Natural killer cell treated with Interleukin-12 subunit alpha and Interleukin-12 subunit beta and Interleukin-15 and Interleukin-18, amount 100 ng/mL, for 72 hours (primary cell): ENCODE results near the gene SLC66A3. TPM values are rescaled to one million over a fixed set of nuclear protein-coding genes. Genes with fewer than 3 reads are reported as not detected.
A peak's percentile ranks its signal among the peaks of the same experiment; 100 is the strongest.

Experiments used
- ATAC-seq, 2 donors: fragments of 150-1000 bp; cut with Tn5 transposase in 1 of 2; sonication (Bioruptor Pico), chemical (Tn5 transposase) in 1 of 2; 2 replicates each; pipeline ENCODE4 v1.10.0; 2021
- DNase-seq: peaks from one replicate; pipeline ENCODE4 v3.0.0; 2022; ENCODE audit warnings: low spot score
- H3K27ac Mint-ChIP-seq, 2 donors: 1 replicate in 1 of 2; 2 replicates in 1 of 2; pipeline ENCODE4 v1.8.0; 2022; ENCODE audit warnings: mixed read lengths in 2 of 2, mild to moderate bottlenecking in 1 of 2, moderate library complexity in 1 of 2
- H3K27me3 Mint-ChIP-seq, 2 donors: 1 replicate in 1 of 2; 2 replicates in 1 of 2; pipeline ENCODE4 v1.8.0; 2022; ENCODE audit warnings: mixed read lengths in 2 of 2
- H3K36me3 Mint-ChIP-seq: one replicate; pipeline ENCODE4 v1.8.0; 2022; ENCODE audit warnings: mixed read lengths
- H3K4me1 Mint-ChIP-seq, 2 donors: 1 replicate in 1 of 2; 2 replicates in 1 of 2; pipeline ENCODE4 v1.8.0; 2022; ENCODE audit warnings: low read depth in 2 of 2, mixed read lengths in 2 of 2, mild to moderate bottlenecking in 1 of 2
- H3K4me3 Mint-ChIP-seq: one replicate; pipeline ENCODE4 v1.8.0; 2022; ENCODE audit warnings: mixed read lengths
- H3K9me3 Mint-ChIP-seq: 2 replicates; pipeline ENCODE4 v1.8.0; 2022; ENCODE audit warnings: mixed read lengths
- total RNA-seq, 2 donors: library from RNA; stranded (reverse); gene quantifications; one replicate each; pipeline ENCODE4 v1.2.3, GENCODE V29; 2022

The SLC66A3 gene
- total RNA-seq, 2 donors from 2014 or later = 8.2 to 13.0 TPM

DNA sequence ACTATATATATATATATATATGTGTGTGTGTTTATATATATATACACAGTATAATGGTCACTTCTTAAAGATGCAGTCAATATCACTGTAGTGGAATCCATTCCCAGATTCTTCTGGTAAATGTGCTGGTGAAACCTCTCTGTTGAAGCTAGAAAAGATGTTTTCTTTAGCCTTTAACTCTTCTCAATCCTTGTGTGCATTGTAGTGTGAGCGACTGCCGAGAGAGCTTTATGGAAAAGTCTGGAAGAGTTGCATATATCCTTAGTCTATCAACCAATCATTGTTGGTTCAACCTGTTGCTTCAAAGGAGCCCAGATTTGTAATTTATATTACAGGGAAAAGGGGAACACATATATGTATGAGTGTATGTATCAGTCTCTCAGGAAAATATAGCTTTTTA lies 27.7 kb downstream of the SLC66A3 start:
- Mint-ChIP-seq H3K9me3 (no peaks in the 10 kb centered on the region), H3K36me3 (no peaks in the 10 kb centered on the region), H3K27me3 (no peaks in the 10 kb centered on the region), H3K4me1 (peaks cover 0 to 5% of the 10 kb centered on the region in 2 donors), H3K27ac (no peak overlapping the region), H3K4me3 (no peak overlapping the region)
- DNase-seq (no peak), ATAC-seq (no peak)

- no peak overlapping the region for H3K27ac Mint-ChIP-seq
- DNase-seq (no peak), ATAC-seq (no peak)
- no peaks in the 10 kb centered on the region for H3K27me3 Mint-ChIP-seq
- H3K4me3 Mint-ChIP-seq = no peak overlapping the region
- no peaks in the 10 kb centered on the region for H3K9me3 Mint-ChIP-seq
- H3K36me3 Mint-ChIP-seq = no peaks in the 10 kb centered on the region
- H3K4me1 Mint-ChIP-seq = peaks cover 0 to 5% of the 10 kb centered on the region in 2 donors
Measured at GRCh38 chr2:11186145-11186544, 30.9 kb downstream of the SLC66A3 start.

DNA sequence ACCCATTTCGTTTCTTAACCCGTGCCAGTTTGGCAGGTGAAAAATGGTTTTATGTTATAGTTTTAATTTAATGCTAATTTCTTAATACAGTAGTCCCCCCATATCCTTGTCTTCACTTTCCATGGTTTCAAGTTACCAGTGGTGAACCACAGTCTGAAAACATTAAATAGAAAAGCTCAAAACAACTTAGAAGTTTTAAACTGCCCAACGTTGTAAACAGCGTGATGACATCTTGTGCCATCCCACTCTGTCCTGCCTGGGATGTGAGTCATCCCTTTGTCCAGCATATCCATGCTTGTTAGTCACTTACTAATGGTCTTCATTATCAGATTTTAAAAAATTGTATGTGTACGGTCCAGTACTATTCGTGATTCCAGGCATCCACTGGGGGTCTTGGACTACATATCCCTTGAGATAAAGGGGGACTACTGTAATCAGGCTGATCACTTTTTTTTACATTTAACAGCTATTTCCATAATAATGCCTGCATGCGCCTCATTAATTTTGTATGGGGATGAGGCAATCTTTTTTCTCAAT lies 31.9 kb downstream of the SLC66A3 start:
- no peak for ATAC-seq
- no peaks in the 10 kb centered on the region for H3K27me3 Mint-ChIP-seq
- H3K4me1 Mint-ChIP-seq = peaks cover 0 to 5% of the 10 kb centered on the region in 2 donors
- no peak for DNase-seq
- no peak overlapping the region for H3K4me3 Mint-ChIP-seq
- H3K36me3 Mint-ChIP-seq = no peaks in the 10 kb centered on the region
- H3K9me3 Mint-ChIP-seq = no peaks in the 10 kb centered on the region
- no peak overlapping the region for H3K27ac Mint-ChIP-seq

- H3K27me3 Mint-ChIP-seq = no peaks in the 10 kb centered on the region
- H3K27ac Mint-ChIP-seq = no peak overlapping the region
- no peak overlapping the region for H3K4me3 Mint-ChIP-seq
- peaks cover 0 to 5% of the 10 kb centered on the region in 2 donors for H3K4me1 Mint-ChIP-seq
- peaks cover under 1% of the 10 kb centered on the region for H3K36me3 Mint-ChIP-seq
- ATAC-seq (no peak), DNase-seq (no peak)
- no peaks in the 10 kb centered on the region for H3K9me3 Mint-ChIP-seq
Measured at GRCh38 chr2:11187731-11188130, 32.5 kb downstream of the SLC66A3 start.

DNA sequence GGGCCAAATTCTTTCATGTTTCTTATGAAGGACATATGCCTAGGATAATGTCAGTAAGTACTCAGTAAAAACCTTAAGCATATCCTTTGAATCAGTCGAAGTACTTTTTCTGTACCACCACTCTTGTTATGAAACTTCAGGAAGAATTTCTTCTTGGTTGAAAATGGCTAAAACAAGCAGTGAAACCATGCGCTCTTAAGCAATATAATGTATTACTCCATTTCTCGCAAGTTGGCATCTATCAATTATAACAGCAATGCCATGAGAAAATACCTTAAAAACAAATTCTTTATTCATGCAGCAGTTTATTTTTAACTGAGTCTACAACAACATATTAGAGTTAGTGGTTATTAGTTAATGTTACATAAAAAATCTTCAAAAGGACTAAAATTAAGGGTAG lies 41.0 kb downstream of the SLC66A3 start:
- no peak for ATAC-seq

GRCh38 chr2:11200651-11201050 lies 45.4 kb downstream of the SLC66A3 start:
- Mint-ChIP-seq H3K9me3 (no peaks in the 10 kb centered on the region), H3K27me3 (no peaks in the 10 kb centered on the region), H3K36me3 (peaks cover 14% of the 10 kb centered on the region), H3K4me1 (peaks cover 17 to 26% of the 10 kb centered on the region in 2 donors), H3K27ac (no peak overlapping the region), H3K4me3 (no peak overlapping the region)
- ATAC-seq (no peak), DNase-seq (no peak)

More for the DNA sequence above, 41.0 kb downstream of the SLC66A3 start:
- no peak for DNase-seq
- peaks cover 23% of the 10 kb centered on the region for H3K36me3 Mint-ChIP-seq
- H3K9me3 Mint-ChIP-seq = no peaks in the 10 kb centered on the region
- H3K4me3 Mint-ChIP-seq = no peak overlapping the region
- no peaks in the 10 kb centered on the region for H3K4me1 Mint-ChIP-seq
- no peaks in the 10 kb centered on the region for H3K27me3 Mint-ChIP-seq
- H3K27ac Mint-ChIP-seq = no peak overlapping the region

DNA sequence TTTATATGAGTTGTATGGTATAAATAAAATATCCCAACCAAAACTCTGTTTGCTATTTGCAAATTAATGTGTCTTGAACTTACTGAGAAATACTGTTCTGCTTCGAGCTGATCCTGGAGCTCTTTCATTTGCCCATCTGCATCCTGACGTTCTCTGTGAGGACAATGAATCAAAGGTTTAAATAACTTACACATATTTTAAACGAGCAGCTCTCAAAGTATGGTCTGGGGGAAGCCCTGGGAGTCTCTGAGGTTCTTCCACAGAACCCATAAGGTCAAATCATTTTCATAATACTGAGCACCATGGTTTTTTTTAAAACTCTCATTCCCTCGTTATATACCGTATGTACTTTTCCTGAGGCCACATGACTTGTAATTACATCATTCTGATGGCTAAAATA lies 46.7 kb downstream of the SLC66A3 start:
- Mint-ChIP-seq H3K9me3 (no peaks in the 10 kb centered on the region), H3K27ac (no peak overlapping the region), H3K27me3 (no peaks in the 10 kb centered on the region), H3K36me3 (peaks cover 6% of the 10 kb centered on the region), H3K4me3 (no peak overlapping the region), H3K4me1 (peaks cover 17 to 26% of the 10 kb centered on the region in 2 donors)
- ATAC-seq (no peak), DNase-seq (no peak)

DNA sequence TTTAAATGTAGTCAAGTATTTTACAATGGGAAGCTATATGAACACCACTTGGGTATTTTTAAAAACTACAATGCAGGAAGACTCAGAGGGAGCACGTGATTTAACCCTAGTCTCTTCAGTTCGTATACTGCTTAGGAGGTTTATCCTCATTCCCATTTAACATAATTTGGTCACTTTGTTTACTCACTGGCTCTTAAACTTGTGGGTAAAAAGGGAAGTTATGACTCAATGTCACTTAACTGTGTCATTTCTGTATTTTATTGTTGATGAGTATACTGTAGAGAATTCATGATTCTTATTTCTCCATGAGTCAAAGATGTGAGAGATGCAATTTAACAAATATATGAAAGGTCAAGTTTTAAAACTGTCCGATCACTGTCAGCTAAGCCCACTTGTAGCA lies 48.2 kb downstream of the SLC66A3 start:
- no peaks in the 10 kb centered on the region for H3K27me3 Mint-ChIP-seq
- H3K4me3 Mint-ChIP-seq = peak overlapping the region; percentile 10
- ATAC-seq = peak; percentile 77 to 93
- peaks cover 6% of the 10 kb centered on the region for H3K36me3 Mint-ChIP-seq
- H3K4me1 Mint-ChIP-seq = peaks cover 17 to 26% of the 10 kb centered on the region in 2 donors
- H3K27ac Mint-ChIP-seq = peak overlapping the region; percentile 34 to 47
- no peaks in the 10 kb centered on the region for H3K9me3 Mint-ChIP-seq
- no peak for DNase-seq

DNA sequence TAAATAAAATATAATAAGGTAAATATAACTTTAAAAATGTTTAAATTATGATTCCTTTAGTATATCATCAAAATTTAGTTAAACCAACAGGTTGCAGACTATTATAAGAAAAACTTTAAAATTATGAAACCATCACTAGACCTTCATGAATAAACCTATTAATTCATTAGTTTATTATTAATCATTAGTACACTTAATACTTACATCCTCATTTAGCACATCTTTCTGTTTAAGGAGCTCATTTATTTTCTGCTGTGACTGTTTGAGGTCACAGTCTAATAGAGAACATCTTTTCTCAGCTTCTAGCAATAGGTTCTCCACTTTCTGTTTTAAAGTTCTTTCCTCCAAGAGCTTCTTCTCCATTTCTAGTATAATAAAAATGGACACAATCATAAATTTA lies 52.8 kb downstream of the SLC66A3 start:
- H3K9me3 Mint-ChIP-seq = no peaks in the 10 kb centered on the region
- H3K4me1 Mint-ChIP-seq = peaks cover 17 to 25% of the 10 kb centered on the region in 2 donors
- no peak overlapping the region for H3K27ac Mint-ChIP-seq
- H3K36me3 Mint-ChIP-seq = peaks cover 11% of the 10 kb centered on the region
- no peak overlapping the region for H3K4me3 Mint-ChIP-seq
- no peaks in the 10 kb centered on the region for H3K27me3 Mint-ChIP-seq
- DNase-seq (no peak), ATAC-seq (no peak)

GRCh38 chr2:11212645-11213044 lies 57.4 kb downstream of the SLC66A3 start:
- no peak for DNase-seq
- no peak for ATAC-seq
- Mint-ChIP-seq H3K4me3 (no peak overlapping the region), H3K36me3 (peaks cover 18% of the 10 kb centered on the region), H3K27me3 (no peaks in the 10 kb centered on the region), H3K27ac (no peak overlapping the region), H3K9me3 (no peaks in the 10 kb centered on the region), H3K4me1 (peaks cover 0 to 6% of the 10 kb centered on the region in 2 donors)

DNA sequence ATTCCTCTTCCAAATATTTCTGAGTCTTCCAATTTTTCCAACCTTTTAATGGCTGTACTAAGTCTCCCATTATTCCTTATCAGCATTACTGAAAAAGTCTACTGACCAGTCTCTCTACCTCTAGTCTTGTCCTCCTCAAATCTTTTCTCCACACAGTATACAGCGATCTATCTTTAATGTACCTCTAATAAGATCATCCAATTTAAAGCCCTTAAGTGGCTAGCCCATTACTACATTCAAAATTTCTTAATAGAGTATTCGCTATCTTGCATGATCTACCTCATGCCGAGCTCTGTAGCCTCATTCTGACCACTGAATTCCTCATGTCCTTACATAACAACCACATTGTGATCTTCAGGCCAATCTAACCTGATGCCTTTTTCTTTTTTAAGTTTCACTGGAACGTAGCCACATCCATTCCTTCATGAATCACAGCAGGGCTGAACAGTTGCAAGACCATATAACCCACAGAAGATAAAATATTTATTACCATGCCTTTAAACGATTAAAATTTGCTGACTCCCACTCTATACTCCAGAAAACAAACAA lies 57.9 kb downstream of the SLC66A3 start:
- Mint-ChIP-seq H3K4me1 (peaks cover 0 to 6% of the 10 kb centered on the region in 2 donors), H3K36me3 (peaks cover 18% of the 10 kb centered on the region), H3K27ac (no peak overlapping the region), H3K4me3 (no peak overlapping the region), H3K9me3 (no peaks in the 10 kb centered on the region), H3K27me3 (no peaks in the 10 kb centered on the region)
- DNase-seq = no peak
- no peak for ATAC-seq

- H3K36me3 Mint-ChIP-seq = peaks cover 18% of the 10 kb centered on the region
- H3K27me3 Mint-ChIP-seq = no peaks in the 10 kb centered on the region
- H3K4me3 Mint-ChIP-seq = no peak overlapping the region
- peaks cover 0 to 6% of the 10 kb centered on the region in 2 donors for H3K4me1 Mint-ChIP-seq
- no peaks in the 10 kb centered on the region for H3K9me3 Mint-ChIP-seq
- no peak overlapping the region for H3K27ac Mint-ChIP-seq
- DNase-seq = no peak
- ATAC-seq = no peak
Measured at GRCh38 chr2:11213975-11214374, 58.7 kb downstream of the SLC66A3 start.

- peaks cover 0 to 6% of the 10 kb centered on the region in 2 donors for H3K4me1 Mint-ChIP-seq
- no peak overlapping the region for H3K4me3 Mint-ChIP-seq
- no peak overlapping the region for H3K27ac Mint-ChIP-seq
- H3K27me3 Mint-ChIP-seq = no peaks in the 10 kb centered on the region
- H3K36me3 Mint-ChIP-seq = peaks cover 18% of the 10 kb centered on the region
- no peaks in the 10 kb centered on the region for H3K9me3 Mint-ChIP-seq
- DNase-seq (no peak), ATAC-seq (no peak)
Measured at GRCh38 chr2:11214770-11215169, 59.5 kb downstream of the SLC66A3 start.

GRCh38 chr2:11215407-11215806 lies 60.1 kb downstream of the SLC66A3 start:
- H3K4me3 Mint-ChIP-seq = no peak overlapping the region
- no peaks in the 10 kb centered on the region for H3K9me3 Mint-ChIP-seq
- peaks cover 20% of the 10 kb centered on the region for H3K36me3 Mint-ChIP-seq
- DNase-seq = no peak
- H3K27ac Mint-ChIP-seq = no peak overlapping the region
- H3K27me3 Mint-ChIP-seq = no peaks in the 10 kb centered on the region
- peaks cover 0 to 6% of the 10 kb centered on the region in 2 donors for H3K4me1 Mint-ChIP-seq
- ATAC-seq = no peak

GRCh38 chr2:11220445-11220844 lies 65.2 kb downstream of the SLC66A3 start:
- Mint-ChIP-seq H3K4me1 (no peaks in the 10 kb centered on the region), H3K27me3 (no peaks in the 10 kb centered on the region), H3K27ac (no peak overlapping the region), H3K4me3 (no peak overlapping the region), H3K9me3 (no peaks in the 10 kb centered on the region), H3K36me3 (peaks cover 6% of the 10 kb centered on the region)
- ATAC-seq (no peak), DNase-seq (no peak)
